ENCODE measurements around the gene DMD.

Gene DMD

GRCh38 chrX:33211356-33212260 is at the start of gene DMD:
TSS of gene DMD (minus strand) at chrX:33211549. CDS start at chrX:33211312, 237 bp downstream.
- peak; percentile 65 for DNase-seq (ENCODE audit: low read depth)
- H3K4me3 ChIP-seq (ENCODE audit: low read length), result peak within 1 kb of the TSS; percentile 28
- TF ChIP-seq CTCF (IDR thresholded peaks at IDR 0.05; ENCODE audit: insufficient read depth, low read depth, low read length, missing control alignments), result no peak

DNA sequence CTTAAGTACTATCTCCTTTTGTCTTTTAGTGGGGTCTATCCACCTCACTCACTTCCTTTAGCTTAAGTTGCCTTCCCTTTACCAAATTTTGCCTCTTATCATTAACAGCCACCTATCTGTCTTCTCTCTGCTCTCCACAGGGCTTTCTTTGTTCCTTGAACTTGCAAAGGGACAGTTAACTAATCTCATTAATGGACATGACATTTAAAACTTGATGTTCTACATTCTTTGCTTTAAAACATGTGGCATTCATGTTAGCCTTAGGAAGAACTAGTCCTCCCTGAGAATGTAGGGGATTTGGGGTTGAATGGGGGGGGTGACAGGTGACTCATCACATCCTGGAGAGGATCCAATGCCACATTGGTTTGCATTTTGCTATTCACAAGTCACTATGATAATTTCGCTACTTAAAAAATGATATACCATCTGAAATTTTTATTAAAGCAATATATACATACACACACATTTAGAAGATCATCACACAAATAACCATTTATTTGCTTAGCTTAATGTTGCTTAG is 41.0 kb upstream of the DMD start:
- no peak for DNase-seq (ENCODE audit: low read depth)
- TF ChIP-seq CTCF (IDR thresholded peaks at IDR 0.05; ENCODE audit: insufficient read depth, low read depth, low read length, missing control alignments), result no peak
- H3K4me3 ChIP-seq (ENCODE audit: low read length), result no peak overlapping the region

- DNase-seq (ENCODE audit: low read depth), result no peak
- TF ChIP-seq CTCF (IDR thresholded peaks at IDR 0.05; ENCODE audit: insufficient read depth, low read depth, low read length, missing control alignments), result no peak
These were observed 7.5 kb upstream of the DMD start for GRCh38 chrX:33218819-33219218.

DNA sequence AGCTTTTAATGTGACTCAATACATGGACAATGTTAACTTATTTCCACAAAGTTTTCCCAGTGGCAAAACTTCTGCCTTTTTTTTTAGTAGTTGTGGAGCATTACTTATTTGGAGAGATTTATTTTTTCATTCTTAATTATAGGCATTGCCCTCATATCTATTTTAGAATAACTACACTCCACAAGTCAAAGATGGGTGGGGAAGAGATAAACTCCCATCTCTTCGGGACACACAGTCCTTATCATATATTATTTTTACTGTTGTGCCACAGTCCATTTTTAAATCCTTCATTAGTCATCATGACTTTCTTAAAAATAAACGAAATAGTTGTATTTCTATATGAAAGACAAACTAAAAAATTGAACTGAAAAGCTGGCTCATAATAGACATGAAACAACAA is 1.2 kb downstream of the DMD start:
- TF ChIP-seq CTCF (IDR thresholded peaks at IDR 0.05; ENCODE audit: insufficient read depth, low read depth, low read length, missing control alignments), result no peak
- H3K4me3 ChIP-seq (ENCODE audit: low read length), result peak overlapping the region; percentile 28

More at GRCh38 chrX:33218819-33219218, 7.5 kb upstream of the DMD start:
- no peak overlapping the region for H3K4me3 ChIP-seq (ENCODE audit: low read length)

GRCh38 chrX:33207056-33207455 is 4.3 kb downstream of the DMD start:
- DNase-seq (ENCODE audit: low read depth), result no peak
- H3K4me3 ChIP-seq (ENCODE audit: low read length), result no peak overlapping the region
- no peak for TF ChIP-seq CTCF (IDR thresholded peaks at IDR 0.05; ENCODE audit: insufficient read depth, low read depth, low read length, missing control alignments)

More for the DNA sequence above, 1.2 kb downstream of the DMD start:
- DNase-seq (ENCODE audit: low read depth), result no peak

- H3K4me3 ChIP-seq (ENCODE audit: low read length), result no peak overlapping the region
- TF ChIP-seq CTCF (IDR thresholded peaks at IDR 0.05; ENCODE audit: insufficient read depth, low read depth, low read length, missing control alignments), result no peak
- no peak for DNase-seq (ENCODE audit: low read depth)
These were observed 6.0 kb downstream of the DMD start for GRCh38 chrX:33205321-33205720.
